CD1c-positive myeloid dendritic cell (primary cell): ENCODE results near the gene CFAP46.

Experiments used
- DNase-seq: peaks from one replicate; pipeline ENCODE4 v3.0.0-alpha.2; 2016; ENCODE audit errors: extremely low spot score

CFAP46 gene

DNA sequence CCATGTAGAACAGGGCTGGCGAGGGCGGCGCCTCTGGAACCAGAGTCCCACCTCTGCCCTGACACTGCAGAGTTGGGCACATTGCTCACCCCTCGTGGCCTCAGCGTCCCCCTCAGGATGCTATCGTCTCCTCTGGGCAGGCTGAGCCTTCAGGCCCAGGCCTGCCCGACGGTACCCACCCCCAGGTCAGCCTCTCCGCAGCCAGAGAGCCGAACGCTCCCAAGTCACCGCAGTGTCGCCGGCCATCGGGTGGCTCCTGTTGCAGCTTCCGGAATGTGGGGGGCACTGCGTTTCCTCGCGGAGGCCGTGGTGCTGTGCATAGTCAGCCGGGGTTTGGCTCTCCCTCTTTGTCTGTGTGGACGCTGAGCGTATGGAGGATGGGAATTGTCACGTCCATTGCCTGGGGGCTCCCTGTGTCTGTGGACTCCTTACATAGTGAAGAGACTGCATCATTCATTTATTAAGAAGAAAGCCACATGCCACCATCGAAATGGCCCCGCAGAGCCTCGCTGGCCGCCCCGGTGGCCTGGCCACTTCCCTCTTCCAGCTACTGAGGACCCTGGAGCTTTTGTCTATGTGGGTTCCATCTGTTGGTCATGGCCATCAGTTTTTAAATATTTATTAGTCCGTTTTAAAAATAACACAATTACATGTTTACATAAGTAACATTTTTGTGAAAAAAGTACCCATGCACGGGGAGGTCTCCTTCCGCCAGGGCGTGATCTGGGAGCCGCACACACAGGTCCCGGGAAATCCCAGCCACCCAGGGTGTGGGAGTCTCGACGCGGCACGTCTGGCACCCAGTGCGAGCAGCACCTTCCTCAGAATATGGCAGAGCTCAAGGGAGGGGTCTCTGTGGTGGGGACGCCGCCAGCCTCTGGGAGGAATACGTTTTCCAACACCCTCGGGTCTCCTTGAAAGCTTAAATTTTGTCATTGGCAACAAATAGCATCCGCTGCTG is 172.0 kb downstream of the CFAP46 start:
- DNase-seq: no peak

- DNase-seq: no peak
These were observed 173.8 kb downstream of the CFAP46 start for GRCh38 chr10:132768346-132769248.

DNA sequence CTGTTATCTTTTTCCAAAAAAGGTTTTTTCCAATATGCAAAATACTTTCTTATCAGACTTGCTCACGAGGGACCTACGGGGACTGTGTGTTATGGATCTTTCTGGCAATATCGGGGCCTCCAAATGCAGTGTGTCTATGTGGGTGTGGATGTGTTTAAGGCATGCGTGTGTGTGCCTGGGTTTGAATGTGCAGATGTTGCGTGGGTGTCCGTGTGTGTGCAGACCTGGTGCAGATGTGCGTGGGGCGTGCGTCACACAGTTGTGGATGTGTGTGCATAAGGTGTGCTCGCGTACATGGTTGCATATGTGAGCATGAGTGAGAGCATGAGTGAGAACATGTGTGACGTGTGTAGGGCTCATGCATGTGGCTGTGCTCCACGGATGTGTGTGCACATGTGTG is 176.1 kb downstream of the CFAP46 start:
- DNase-seq: no peak

GRCh38 chr10:132765435-132765834 is 176.9 kb downstream of the CFAP46 start:
- no peak for DNase-seq

- DNase-seq: no peak
These were observed 178.3 kb downstream of the CFAP46 start for GRCh38 chr10:132764108-132764507.

DNA sequence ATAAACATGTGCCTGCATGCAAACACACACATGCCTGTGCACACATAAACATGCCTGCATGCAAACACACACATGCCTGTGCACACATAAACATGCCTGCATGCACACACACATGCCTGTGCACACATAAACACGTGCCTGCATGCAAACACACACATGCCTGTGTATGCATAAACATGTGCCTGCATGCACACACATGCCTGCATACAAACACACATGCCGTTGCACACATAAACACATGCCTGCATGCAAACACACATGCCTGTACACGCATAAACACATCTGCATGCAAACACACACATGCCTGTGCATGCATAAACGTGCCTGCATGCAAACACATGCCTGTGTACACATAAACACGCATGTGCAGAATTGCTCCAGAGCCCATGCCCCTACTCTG is 178.8 kb downstream of the CFAP46 start:
- DNase-seq: no peak

GRCh38 chr10:132762267-132762666 is 180.1 kb downstream of the CFAP46 start:
- no peak for DNase-seq

- no peak for DNase-seq
These were observed 180.8 kb downstream of the CFAP46 start for GRCh38 chr10:132761395-132762060.

- no peak for DNase-seq
These were observed 183.5 kb downstream of the CFAP46 start for GRCh38 chr10:132758865-132759264.
